Measurements from ENCODE around the gene ODF4.

The ODF4 gene

DNA sequence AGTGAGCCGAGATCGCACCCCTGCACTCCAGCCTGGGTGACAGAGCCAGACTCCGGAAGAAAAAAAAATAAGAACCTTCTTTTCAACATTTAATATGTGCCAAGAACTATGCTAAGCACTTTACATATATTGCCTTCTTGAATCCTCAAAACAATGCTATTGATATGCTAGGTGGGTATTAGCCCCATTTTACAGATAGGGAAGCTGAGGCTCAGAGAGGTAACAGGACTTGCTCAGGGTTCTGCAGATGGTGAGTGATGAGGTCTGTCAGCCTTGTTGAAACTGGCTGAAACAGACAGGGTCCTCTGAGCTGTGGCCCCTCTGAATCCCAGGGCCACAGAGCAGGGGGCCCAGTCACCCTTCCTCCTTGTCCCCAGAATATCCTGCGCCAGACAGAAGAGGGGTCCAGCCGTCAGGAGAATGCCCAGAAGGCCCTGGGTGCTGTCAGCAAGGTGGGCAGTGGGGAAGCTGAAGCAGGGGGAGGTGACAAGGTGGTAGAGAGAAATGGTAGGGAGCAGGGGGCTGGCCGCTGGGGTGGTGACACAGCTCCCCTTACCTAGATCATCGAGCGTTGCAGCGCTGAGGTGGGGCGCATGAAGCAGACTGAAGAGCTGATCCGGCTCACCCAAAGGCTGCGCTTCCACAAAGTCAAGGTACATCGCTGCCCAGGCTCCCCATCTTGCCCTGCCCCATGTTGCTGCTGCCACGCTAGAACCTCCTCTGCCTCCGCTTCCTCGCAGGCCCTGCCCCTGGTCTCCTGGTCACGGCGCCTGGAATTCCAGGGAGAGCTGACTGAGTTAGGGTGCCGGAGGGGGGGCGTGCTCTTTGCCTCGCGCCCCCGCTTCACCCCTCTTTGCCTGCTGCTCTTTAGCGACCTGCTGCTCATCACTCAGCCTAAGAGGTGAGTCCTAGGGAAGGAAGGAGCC lies 21.4 kb upstream of the ODF4 start:
- Mint-ChIP-seq H3K27ac (no peak overlapping the region), H3K36me3 (ENCODE audit: low read depth) (no peaks in the 10 kb centered on the region), H3K9me3 (no peaks in the 10 kb centered on the region), H3K27me3 (peaks cover 10% of the 10 kb centered on the region), H3K4me1 (no peaks in the 10 kb centered on the region), H3K4me3 (no peak overlapping the region)
- DNase-seq = no peak
- no peak for ATAC-seq

DNA sequence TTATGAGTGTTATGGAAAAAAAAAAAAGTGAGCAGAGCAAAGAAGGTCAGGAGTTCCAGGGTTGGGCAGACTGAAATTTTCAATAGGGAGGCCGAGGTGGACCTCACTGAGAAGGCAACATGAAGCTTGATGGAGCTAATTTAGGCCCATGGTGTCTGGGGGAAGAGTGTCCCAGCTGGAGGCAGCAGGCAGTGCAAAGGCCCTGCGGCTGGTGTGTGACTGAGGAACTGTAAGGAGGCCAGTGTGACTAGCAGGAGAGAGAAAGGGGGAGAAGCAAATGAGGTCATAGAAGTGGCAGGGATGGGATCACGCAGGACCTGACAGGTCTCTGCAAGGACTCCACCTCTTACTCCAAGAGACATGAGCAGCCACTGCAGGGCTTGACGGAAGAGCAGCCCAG lies 19.4 kb upstream of the ODF4 start:
- no peak for ATAC-seq
- Mint-ChIP-seq H3K27ac (no peak overlapping the region), H3K36me3 (ENCODE audit: low read depth) (no peaks in the 10 kb centered on the region), H3K27me3 (peaks cover 17% of the 10 kb centered on the region), H3K4me3 (no peak overlapping the region), H3K4me1 (no peaks in the 10 kb centered on the region), H3K9me3 (no peaks in the 10 kb centered on the region)
- no peak for DNase-seq

DNA sequence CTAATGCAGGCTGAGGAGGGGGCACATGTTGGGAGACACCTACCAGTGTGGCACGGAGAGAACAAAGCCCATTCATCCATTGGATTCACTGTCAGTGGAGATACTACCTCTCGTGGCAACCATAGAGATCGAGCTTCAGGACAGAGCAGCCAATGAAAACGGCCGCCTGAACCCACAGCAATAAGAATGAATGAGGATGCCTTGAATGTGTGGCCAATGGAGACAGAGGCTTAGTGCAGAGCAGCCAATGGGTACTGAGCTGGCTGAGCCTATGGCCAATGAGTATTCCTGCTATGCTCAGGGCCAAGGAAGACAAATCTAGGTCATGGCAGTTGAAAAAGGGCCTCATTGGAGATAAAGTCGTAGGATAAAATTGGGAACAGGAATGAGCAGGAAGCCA lies 18.6 kb upstream of the ODF4 start:
- H3K27ac Mint-ChIP-seq = no peak overlapping the region
- H3K27me3 Mint-ChIP-seq = peaks cover 20% of the 10 kb centered on the region
- ATAC-seq (no peak), DNase-seq (no peak)
- no peaks in the 10 kb centered on the region for H3K36me3 Mint-ChIP-seq (ENCODE audit: low read depth)
- H3K4me1 Mint-ChIP-seq = peaks cover 4% of the 10 kb centered on the region
- H3K4me3 Mint-ChIP-seq = no peak overlapping the region
- H3K9me3 Mint-ChIP-seq = no peaks in the 10 kb centered on the region

GRCh38 chr17:8322061-8322460 lies 17.6 kb upstream of the ODF4 start:
- Mint-ChIP-seq H3K27ac (no peak overlapping the region), H3K36me3 (ENCODE audit: low read depth) (no peaks in the 10 kb centered on the region)

GRCh38 chr17:8324132-8324531 lies 15.5 kb upstream of the ODF4 start:
- H3K27me3 Mint-ChIP-seq = peaks cover 43% of the 10 kb centered on the region

More at GRCh38 chr17:8322061-8322460, 17.6 kb upstream of the ODF4 start:
- ATAC-seq (no peak), DNase-seq (no peak)
- Mint-ChIP-seq H3K4me1 (peaks cover 14% of the 10 kb centered on the region), H3K27me3 (peaks cover 28% of the 10 kb centered on the region), H3K4me3 (no peak overlapping the region), H3K9me3 (no peaks in the 10 kb centered on the region)

GRCh38 chr17:8324923-8325322 lies 14.7 kb upstream of the ODF4 start:
- no peaks in the 10 kb centered on the region for H3K36me3 Mint-ChIP-seq (ENCODE audit: low read depth)
- no peak overlapping the region for H3K4me3 Mint-ChIP-seq
- ATAC-seq (no peak), DNase-seq (no peak)
- H3K9me3 Mint-ChIP-seq = no peaks in the 10 kb centered on the region
- H3K27ac Mint-ChIP-seq = no peak overlapping the region
- peaks cover 43% of the 10 kb centered on the region for H3K27me3 Mint-ChIP-seq
- peaks cover 19% of the 10 kb centered on the region for H3K4me1 Mint-ChIP-seq

More at GRCh38 chr17:8324132-8324531, 15.5 kb upstream of the ODF4 start:
- Mint-ChIP-seq H3K4me1 (peaks cover 19% of the 10 kb centered on the region), H3K36me3 (ENCODE audit: low read depth) (no peaks in the 10 kb centered on the region), H3K27ac (no peak overlapping the region), H3K9me3 (no peaks in the 10 kb centered on the region), H3K4me3 (no peak overlapping the region)
- ATAC-seq (no peak), DNase-seq (no peak)

- peaks cover 43% of the 10 kb centered on the region for H3K27me3 Mint-ChIP-seq
- no peak overlapping the region for H3K27ac Mint-ChIP-seq
- peak overlapping the region; percentile 64 for H3K4me3 Mint-ChIP-seq
- DNase-seq (peak; percentile 38), ATAC-seq (peak; percentile 71)
- no peaks in the 10 kb centered on the region for H3K9me3 Mint-ChIP-seq
- no peaks in the 10 kb centered on the region for H3K36me3 Mint-ChIP-seq (ENCODE audit: low read depth)
- H3K4me1 Mint-ChIP-seq = peaks cover 19% of the 10 kb centered on the region
Observed at GRCh38 chr17:8326511-8327302, 12.9 kb upstream of the ODF4 start.

DNA sequence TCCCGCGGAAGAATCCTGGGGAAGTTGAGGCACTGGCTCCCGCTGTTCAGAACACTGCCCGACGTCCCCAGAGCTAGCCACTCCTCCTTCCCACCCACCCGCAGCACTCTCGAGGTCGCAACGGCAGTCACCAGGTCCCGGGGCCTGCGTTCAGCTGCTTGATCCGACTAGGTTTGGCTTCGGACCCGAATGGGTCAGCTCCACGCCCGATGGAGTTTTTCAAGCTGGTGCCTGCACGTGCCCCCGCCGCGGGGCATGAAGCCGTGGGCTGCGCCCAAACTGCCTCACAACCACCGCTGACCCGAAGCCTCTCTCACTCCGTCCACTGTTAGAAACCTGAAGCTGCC lies 12.4 kb upstream of the ODF4 start:
- Mint-ChIP-seq H3K4me3 (peak overlapping the region; percentile 64), H3K9me3 (no peaks in the 10 kb centered on the region), H3K27me3 (peaks cover 43% of the 10 kb centered on the region), H3K36me3 (ENCODE audit: low read depth) (no peaks in the 10 kb centered on the region), H3K4me1 (peaks cover 19% of the 10 kb centered on the region), H3K27ac (no peak overlapping the region)
- ATAC-seq = no peak
- no peak for DNase-seq

DNA sequence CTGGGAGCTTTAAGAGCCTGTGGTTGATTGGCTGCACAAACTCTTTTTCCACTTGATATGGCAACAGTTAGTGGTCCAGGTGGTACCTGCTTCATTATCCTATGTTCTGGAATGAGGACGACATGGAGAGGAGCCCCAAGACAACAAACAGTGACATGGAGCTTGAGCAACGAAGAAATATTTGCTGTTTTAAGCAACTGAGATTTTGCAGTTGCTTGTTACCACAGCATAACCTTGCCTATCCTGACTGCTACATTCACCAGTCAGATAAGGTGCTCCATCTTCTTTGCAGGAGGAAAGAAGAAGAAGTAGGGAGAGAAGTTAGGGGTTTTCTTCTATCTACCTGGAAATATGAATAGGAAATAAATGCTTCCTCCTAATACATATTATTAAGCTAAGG lies 7.5 kb upstream of the ODF4 start:
- no peak for DNase-seq
- Mint-ChIP-seq H3K27ac (no peak overlapping the region), H3K27me3 (peaks cover 20% of the 10 kb centered on the region), H3K4me3 (no peak overlapping the region), H3K9me3 (no peaks in the 10 kb centered on the region), H3K36me3 (ENCODE audit: low read depth) (no peaks in the 10 kb centered on the region), H3K4me1 (peaks cover 5% of the 10 kb centered on the region)
- ATAC-seq = no peak

DNA sequence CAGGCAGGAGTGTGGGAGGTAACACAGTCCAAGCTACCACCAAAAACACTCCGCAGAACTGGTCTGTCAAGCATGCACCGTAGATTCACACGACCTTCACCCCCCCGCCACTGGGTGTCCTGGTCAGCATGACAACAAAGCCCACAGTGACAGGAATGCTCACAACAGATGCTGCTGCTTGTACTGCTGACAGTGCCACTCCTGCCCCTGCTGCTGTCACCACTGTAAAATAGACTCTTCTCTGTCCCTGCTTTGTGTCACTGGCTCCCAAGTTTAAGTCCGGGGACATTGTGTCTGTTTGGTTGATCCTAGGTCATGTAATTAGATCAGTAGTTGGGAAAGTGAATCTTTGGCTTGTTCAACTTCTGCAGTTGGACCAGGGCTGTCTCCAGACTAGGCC lies 7.0 kb upstream of the ODF4 start:
- no peaks in the 10 kb centered on the region for H3K36me3 Mint-ChIP-seq (ENCODE audit: low read depth)
- H3K27ac Mint-ChIP-seq = no peak overlapping the region
- H3K4me3 Mint-ChIP-seq = no peak overlapping the region
- no peak for ATAC-seq
- no peak for DNase-seq
- peaks cover 1% of the 10 kb centered on the region for H3K4me1 Mint-ChIP-seq
- peaks cover 16% of the 10 kb centered on the region for H3K27me3 Mint-ChIP-seq
- no peaks in the 10 kb centered on the region for H3K9me3 Mint-ChIP-seq

GRCh38 chr17:8333281-8333680 lies 6.4 kb upstream of the ODF4 start:
- no peaks in the 10 kb centered on the region for H3K9me3 Mint-ChIP-seq
- H3K27me3 Mint-ChIP-seq = peaks cover 13% of the 10 kb centered on the region
- DNase-seq (no peak), ATAC-seq (no peak)
- no peaks in the 10 kb centered on the region for H3K36me3 Mint-ChIP-seq (ENCODE audit: low read depth)
- H3K4me1 Mint-ChIP-seq = peaks cover 7% of the 10 kb centered on the region
- H3K27ac Mint-ChIP-seq = no peak overlapping the region
- no peak overlapping the region for H3K4me3 Mint-ChIP-seq

DNA sequence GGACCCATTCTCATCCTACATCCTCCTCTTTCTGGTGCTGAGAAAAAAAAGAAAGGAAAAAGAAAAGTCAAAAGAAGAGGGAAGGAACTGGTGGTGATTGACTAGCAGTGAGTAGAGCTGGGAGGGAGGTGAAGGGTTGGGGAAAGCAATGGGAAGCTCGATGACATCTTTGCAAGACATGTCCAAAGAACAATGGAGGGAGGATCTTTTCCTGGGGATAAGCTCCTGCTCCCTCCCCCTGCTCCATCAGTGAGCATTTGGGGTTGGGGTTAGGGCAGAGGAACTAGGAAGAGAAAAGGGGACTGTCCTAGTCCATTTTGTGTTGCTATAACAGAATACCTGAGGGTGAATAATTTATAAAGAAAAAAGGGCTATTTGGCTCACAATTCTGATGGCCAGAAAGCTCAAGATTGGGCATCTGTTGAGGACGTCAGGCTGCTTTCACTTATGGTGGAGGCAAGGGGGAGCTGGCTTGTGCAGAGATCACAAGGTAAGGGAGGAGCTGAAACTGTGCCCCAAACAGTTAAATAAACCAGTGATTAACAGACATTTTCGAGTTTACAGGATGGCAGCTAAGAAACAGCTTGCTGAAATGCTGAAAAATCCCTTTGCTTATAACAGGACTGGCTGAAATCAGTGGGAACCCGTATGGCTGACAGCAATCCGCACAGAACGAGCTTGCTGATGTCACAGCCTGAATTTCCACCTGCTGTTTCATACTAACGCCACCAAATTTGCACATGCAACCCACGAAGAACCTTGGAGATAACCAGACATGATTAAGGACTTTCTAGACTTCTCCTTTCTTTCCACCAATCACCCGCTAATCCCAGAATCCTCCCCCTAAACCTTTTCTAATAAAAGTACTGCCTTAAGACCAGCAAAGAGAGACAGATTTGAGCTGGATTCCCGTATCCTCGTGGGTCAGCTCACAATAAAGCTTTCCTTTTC lies 1.6 kb upstream of the ODF4 start:
- DNase-seq (no peak), ATAC-seq (no peak)
- no peaks in the 10 kb centered on the region for H3K9me3 Mint-ChIP-seq
- no peak overlapping the region for H3K27ac Mint-ChIP-seq
- peaks cover 7% of the 10 kb centered on the region for H3K27me3 Mint-ChIP-seq
- peak overlapping the region; percentile 18 for H3K4me3 Mint-ChIP-seq
- peaks cover 14% of the 10 kb centered on the region for H3K4me1 Mint-ChIP-seq
- no peaks in the 10 kb centered on the region for H3K36me3 Mint-ChIP-seq (ENCODE audit: low read depth)

GRCh38 chr17:8338753-8339140 lies 893 bp upstream of the ODF4 start:
- Mint-ChIP-seq H3K27me3 (peaks cover 7% of the 10 kb centered on the region), H3K4me1 (peaks cover 14% of the 10 kb centered on the region), H3K36me3 (ENCODE audit: low read depth) (no peaks in the 10 kb centered on the region), H3K4me3 (no peak overlapping the region), H3K27ac (no peak overlapping the region), H3K9me3 (no peaks in the 10 kb centered on the region)
- ATAC-seq (no peak), DNase-seq (no peak)

- Mint-ChIP-seq H3K4me3 (no peak overlapping the region), H3K27ac (no peak overlapping the region), H3K36me3 (ENCODE audit: low read depth) (no peaks in the 10 kb centered on the region), H3K27me3 (peaks cover 13% of the 10 kb centered on the region), H3K4me1 (peaks cover 18% of the 10 kb centered on the region), H3K9me3 (no peaks in the 10 kb centered on the region)
- DNase-seq = no peak
- no peak for ATAC-seq
Observed at GRCh38 chr17:8341456-8341855, 1.8 kb downstream of the ODF4 start.

Measured in activated naive CD8-positive, alpha-beta T cell treated with anti-CD3 and anti-CD28 coated beads, Interleukin-2, amount 50 U/mL, for 24 hours (primary cell).